Measurements from ENCODE around the gene NSMF.

NSMF gene

DNA sequence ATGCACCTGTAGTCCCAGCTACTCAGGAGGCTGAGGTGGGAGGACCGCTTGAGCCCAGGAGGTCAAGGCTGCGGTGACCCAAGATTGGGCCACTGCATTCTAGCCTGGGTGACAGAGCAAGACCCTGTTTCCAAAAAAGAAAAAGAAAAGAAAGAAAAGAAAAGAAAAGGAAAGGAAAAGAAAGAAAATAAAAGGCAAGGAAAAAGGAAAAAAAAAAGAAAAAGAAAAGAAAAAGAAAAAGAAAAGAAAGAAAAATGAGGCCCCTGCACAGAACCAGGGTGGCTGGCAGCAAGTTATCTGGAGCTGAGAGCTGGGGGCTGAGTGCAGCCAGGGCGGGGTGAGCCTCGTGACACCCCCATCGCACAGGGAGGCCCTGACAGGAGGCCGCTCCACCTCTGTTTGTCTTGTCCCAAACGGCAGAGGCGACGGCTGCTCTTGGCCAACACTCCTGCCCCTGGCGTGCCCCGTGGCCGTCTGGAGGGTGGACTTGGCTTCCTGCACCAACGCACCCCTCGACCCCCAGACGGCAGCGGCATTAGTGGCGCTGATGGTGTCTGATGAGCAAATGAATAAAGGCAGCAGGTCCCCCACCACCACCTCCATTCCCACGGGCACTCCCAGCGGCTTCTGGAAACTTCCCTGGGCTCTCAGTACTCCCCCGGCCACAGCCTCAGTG, 52.9 kb downstream of the NSMF start:
- Histone ChIP-seq H3K27me3 (ENCODE audit: low read depth, low read length) (no peaks in the 10 kb centered on the region; the same call in 1 of the 2 replicates), H4K20me1 (ENCODE audit: insufficient read depth, low read length) (no peaks in the 10 kb centered on the region), H3K79me2 (ENCODE audit: low read length) (no peaks in the 10 kb centered on the region), H3K4me2 (ENCODE audit: low read length) (peak overlapping the region; percentile 51), H3K4me3 (ENCODE audit: low read length) (peak overlapping the region; percentile 57; the same call in 1 of the 2 replicates), H3K36me3 (replicated peaks; ENCODE audit: low read depth, low read length) (no peaks in the 10 kb centered on the region), H3K27ac (ENCODE audit: low read length) (no peak overlapping the region), H3K4me1 (ENCODE audit: low read length) (peaks cover under 1% of the 10 kb centered on the region; the same call in 1 of the 2 replicates), H3K9me3 (ENCODE audit: insufficient read depth, low read length) (no peaks in the 10 kb centered on the region), H3K9ac (ENCODE audit: low read length) (no peak overlapping the region), H2AFZ (ENCODE audit: low read depth, low read length) (no peak overlapping the region)
- TF ChIP-seq, protein P1, sequence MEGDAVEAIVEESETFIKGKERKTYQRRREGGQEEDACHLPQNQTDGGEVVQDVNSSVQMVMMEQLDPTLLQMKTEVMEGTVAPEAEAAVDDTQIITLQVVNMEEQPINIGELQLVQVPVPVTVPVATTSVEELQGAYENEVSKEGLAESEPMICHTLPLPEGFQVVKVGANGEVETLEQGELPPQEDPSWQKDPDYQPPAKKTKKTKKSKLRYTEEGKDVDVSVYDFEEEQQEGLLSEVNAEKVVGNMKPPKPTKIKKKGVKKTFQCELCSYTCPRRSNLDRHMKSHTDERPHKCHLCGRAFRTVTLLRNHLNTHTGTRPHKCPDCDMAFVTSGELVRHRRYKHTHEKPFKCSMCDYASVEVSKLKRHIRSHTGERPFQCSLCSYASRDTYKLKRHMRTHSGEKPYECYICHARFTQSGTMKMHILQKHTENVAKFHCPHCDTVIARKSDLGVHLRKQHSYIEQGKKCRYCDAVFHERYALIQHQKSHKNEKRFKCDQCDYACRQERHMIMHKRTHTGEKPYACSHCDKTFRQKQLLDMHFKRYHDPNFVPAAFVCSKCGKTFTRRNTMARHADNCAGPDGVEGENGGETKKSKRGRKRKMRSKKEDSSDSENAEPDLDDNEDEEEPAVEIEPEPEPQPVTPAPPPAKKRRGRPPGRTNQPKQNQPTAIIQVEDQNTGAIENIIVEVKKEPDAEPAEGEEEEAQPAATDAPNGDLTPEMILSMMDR (IDR thresholded peaks at IDR 0.05; ENCODE audit: low read depth, low read length): no peak
- TF ChIP-seq EZH2phosphoT487 (IDR thresholded peaks at IDR 0.05; ENCODE audit: low read depth): no peak

GRCh38 chr9:137405677-137406081, 53.5 kb downstream of the NSMF start:
- Histone ChIP-seq H3K27me3 (ENCODE audit: low read depth, low read length) (no peaks in the 10 kb centered on the region; the same call in 1 of the 2 replicates), H4K20me1 (ENCODE audit: insufficient read depth, low read length) (no peaks in the 10 kb centered on the region), H3K9me3 (ENCODE audit: insufficient read depth, low read length) (no peaks in the 10 kb centered on the region), H3K27ac (ENCODE audit: low read length) (no peak overlapping the region), H3K79me2 (ENCODE audit: low read length) (no peaks in the 10 kb centered on the region), H3K4me3 (ENCODE audit: low read length) (no peak overlapping the region), H3K36me3 (replicated peaks; ENCODE audit: low read depth, low read length) (no peaks in the 10 kb centered on the region), H3K9ac (ENCODE audit: low read length) (no peak overlapping the region), H3K4me1 (ENCODE audit: low read length) (no peaks in the 10 kb centered on the region), H2AFZ (ENCODE audit: low read depth, low read length) (no peak overlapping the region), H3K4me2 (ENCODE audit: low read length) (no peak overlapping the region)
- TF ChIP-seq, protein P1 (IDR thresholded peaks at IDR 0.05; ENCODE audit: low read depth, low read length): no peak

DNA sequence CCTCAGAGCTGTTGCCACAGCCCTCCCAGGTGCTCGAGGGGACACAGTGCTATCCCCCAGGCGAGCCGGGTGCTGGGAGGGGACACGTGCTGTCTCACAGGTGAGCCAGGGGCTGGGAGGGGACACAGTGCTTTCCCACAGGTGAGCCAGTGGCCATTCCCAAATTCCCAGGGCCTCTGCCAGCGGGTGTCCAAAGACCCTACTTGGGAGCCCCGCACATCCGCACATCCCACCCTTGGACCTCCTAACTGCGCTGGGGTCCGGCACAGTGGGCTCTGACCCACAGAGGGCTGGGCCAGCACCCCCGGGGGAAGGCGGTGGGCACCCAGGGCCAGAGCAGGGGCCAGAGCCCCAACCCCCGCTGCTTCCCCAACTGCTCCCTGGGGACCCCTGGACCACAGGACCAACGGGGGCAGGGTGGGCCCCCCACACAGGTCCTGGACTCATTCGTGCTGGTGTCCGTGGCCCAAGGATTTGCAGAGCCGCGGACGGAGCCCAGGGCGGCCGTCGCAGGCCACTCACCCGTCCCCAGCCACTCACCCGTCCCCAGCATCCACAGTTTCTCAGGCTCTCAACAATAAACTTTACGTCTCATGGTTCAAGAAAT, 54.1 kb downstream of the NSMF start:
- H3K36me3 ChIP-seq (replicated peaks; ENCODE audit: low read depth, low read length): no peaks in the 10 kb centered on the region
- H3K4me3 ChIP-seq (ENCODE audit: low read length): no peak overlapping the region
- no peaks in the 10 kb centered on the region for H4K20me1 ChIP-seq (ENCODE audit: insufficient read depth, low read length)
- no peak overlapping the region for H3K9ac ChIP-seq (ENCODE audit: low read length)
- no peaks in the 10 kb centered on the region for H3K4me1 ChIP-seq (ENCODE audit: low read length)
- no peaks in the 10 kb centered on the region for H3K79me2 ChIP-seq (ENCODE audit: low read length)
- H3K9me3 ChIP-seq (ENCODE audit: insufficient read depth, low read length): no peaks in the 10 kb centered on the region
- no peak overlapping the region for H2AFZ ChIP-seq (ENCODE audit: low read depth, low read length)
- H3K27me3 ChIP-seq (ENCODE audit: low read depth, low read length): no peaks in the 10 kb centered on the region; the same call in 1 of the 2 replicates
- H3K4me2 ChIP-seq (ENCODE audit: low read length): no peak overlapping the region
- TF ChIP-seq, protein P1 (IDR thresholded peaks at IDR 0.05; ENCODE audit: low read depth, low read length): no peak
- TF ChIP-seq EZH2phosphoT487 (IDR thresholded peaks at IDR 0.05; ENCODE audit: low read depth): no peak
- H3K27ac ChIP-seq (ENCODE audit: low read length): no peak overlapping the region

- TF ChIP-seq EZH2phosphoT487 (IDR thresholded peaks at IDR 0.05; ENCODE audit: low read depth): no peak
- TF ChIP-seq, protein P1 (IDR thresholded peaks at IDR 0.05; ENCODE audit: low read depth, low read length): no peak
- Histone ChIP-seq H4K20me1 (ENCODE audit: insufficient read depth, low read length) (no peaks in the 10 kb centered on the region), H3K79me2 (ENCODE audit: low read length) (no peaks in the 10 kb centered on the region), H3K27me3 (ENCODE audit: low read depth, low read length) (no peaks in the 10 kb centered on the region; the same call in 1 of the 2 replicates), H3K4me1 (ENCODE audit: low read length) (no peaks in the 10 kb centered on the region), H3K9me3 (ENCODE audit: insufficient read depth, low read length) (no peaks in the 10 kb centered on the region), H2AFZ (ENCODE audit: low read depth, low read length) (no peak overlapping the region), H3K4me3 (ENCODE audit: low read length) (no peak overlapping the region), H3K27ac (ENCODE audit: low read length) (no peak overlapping the region), H3K4me2 (ENCODE audit: low read length) (no peak overlapping the region), H3K36me3 (replicated peaks; ENCODE audit: low read depth, low read length) (no peaks in the 10 kb centered on the region), H3K9ac (ENCODE audit: low read length) (no peak overlapping the region)
These were observed 55.9 kb downstream of the NSMF start for GRCh38 chr9:137403269-137403668.
